NCI-H774 (cell line): Measurements from ENCODE around the gene SLBP.

ENCODE experiments used
- DNase-seq: peaks from one replicate; lab custom pipeline; 2025; lab: John Stamatoyannopoulos, UW

The SLBP gene

GRCh38 chr4:1748465-1748995 lies 36.4 kb upstream of the SLBP start:
- DNase-seq = peak; percentile 49

GRCh38 chr4:1747603-1747967 lies 35.5 kb upstream of the SLBP start:
- DNase-seq = no peak

GRCh38 chr4:1746919-1747602 lies 34.9 kb upstream of the SLBP start:
- DNase-seq = no peak

GRCh38 chr4:1746265-1746691 lies 34.2 kb upstream of the SLBP start:
- DNase-seq = peak; percentile 21

- DNase-seq = no peak
Measured at GRCh38 chr4:1745697-1746096, 33.6 kb upstream of the SLBP start.

DNA sequence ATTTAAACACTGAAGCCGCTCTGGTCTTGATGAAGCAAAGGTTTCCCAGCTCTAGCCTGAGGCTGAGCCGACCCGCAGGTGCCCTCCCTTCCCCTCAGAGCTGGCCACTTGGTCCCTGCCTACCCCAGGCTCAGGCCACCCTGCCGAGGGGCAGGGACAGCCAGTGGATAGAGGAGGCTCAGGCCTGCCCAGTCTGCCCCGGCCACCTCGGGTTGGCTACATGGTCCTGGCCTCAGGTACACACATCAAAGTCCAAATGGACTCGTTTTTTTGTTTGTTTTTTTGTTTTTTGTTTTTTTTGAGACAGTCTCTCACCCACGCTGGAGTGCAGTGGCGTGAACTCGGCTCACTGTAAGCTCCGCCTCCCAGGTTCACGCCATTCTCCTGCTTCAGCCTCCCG lies 33.0 kb upstream of the SLBP start:
- no peak for DNase-seq

- no peak for DNase-seq
Measured at GRCh38 chr4:1744552-1744951, 32.4 kb upstream of the SLBP start.

DNA sequence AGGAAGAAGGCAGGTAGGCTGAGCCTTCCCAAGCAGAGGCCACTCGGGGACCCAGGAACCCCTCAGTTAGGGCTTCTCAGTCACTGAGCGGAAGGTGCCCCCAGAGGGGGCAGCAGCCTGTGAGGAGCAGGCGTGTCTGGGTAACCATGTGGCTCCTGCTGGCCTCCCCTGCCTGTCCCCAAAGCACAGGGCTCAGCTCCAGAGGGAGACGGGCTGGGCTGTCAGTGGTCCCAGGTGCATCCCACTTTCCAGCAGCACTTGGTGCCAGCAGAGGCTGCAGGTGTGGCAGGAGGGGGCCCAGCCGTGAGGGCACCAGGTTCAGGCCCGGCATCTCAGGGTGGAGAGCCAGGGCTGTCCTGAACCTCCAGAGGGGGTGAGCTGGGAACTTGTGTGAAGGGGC lies 31.9 kb upstream of the SLBP start:
- no peak for DNase-seq

GRCh38 chr4:1743551-1743950 lies 31.4 kb upstream of the SLBP start:
- no peak for DNase-seq

GRCh38 chr4:1741208-1741607 lies 29.1 kb upstream of the SLBP start:
- no peak for DNase-seq

DNA sequence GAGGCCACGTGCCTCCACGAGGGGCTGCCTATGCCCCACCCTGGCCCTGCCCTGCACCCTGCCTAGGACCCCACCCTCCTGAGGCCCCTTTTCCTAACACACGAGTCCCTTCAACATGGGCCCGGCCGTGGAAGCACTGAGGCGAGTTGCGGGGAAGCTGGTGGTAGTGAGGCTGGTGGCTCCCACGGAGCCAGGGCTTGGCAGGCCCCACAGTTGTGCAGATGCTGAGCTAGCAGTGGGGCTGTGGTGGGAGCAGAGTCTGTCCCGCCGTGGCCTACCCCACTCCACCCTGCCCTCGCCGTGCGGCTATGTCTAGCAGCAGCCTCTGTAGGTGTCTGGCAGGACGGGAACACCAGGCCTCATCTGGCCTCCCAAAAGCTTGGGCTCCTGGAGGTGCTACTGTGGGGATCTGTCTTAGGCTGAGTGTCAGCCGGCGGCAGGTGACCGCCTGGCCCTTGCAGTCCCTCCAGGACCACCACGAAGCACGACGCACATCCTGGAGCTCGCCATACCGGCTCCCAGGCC lies 28.0 kb upstream of the SLBP start:
- DNase-seq = no peak

DNA sequence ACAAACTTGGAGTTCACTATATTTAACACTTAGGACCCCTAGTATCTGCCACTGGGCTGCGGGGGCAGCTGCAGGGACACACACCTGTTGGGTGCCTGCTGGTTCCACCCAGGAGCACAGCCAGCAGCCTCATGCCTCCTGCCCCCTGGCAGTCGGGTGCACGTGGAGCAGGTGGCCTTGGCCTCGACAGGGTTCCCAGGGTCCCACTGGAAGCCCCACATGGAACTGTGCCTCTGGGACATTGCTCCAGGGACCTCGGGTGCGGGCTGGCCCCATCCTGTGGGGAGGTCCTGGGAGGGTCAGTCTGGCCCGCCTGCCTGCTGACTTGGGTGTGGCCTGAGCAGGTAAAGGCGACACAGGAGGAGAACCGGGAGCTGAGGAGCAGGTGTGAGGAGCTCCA lies 27.2 kb upstream of the SLBP start:
- no peak for DNase-seq

GRCh38 chr4:1738410-1738809 lies 26.3 kb upstream of the SLBP start:
- no peak for DNase-seq

GRCh38 chr4:1737666-1738065 lies 25.5 kb upstream of the SLBP start:
- DNase-seq = no peak

- no peak for DNase-seq
Measured at GRCh38 chr4:1736812-1737211, 24.7 kb upstream of the SLBP start.

DNA sequence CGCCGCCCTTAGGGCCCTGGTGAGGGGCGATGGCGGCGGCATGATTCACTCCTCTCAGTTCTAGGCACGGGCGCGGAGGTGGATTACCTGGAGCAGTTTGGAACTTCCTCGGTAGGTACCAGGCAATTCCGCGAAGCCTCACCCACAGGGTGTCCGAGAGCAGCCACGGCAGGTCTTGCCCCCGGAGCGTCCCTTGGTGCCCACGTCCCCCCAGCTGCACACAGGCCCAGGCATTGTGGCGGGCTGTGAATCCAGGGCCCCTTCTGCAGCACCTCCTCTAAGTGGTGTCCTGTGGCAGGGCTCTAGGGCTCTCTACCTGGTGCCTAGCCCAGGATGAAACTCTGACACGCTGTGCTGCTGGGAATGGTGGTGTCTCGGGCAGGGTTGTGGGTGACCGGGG lies 23.1 kb upstream of the SLBP start:
- no peak for DNase-seq

GRCh38 chr4:1732911-1733310 lies 20.8 kb upstream of the SLBP start:
- no peak for DNase-seq

- DNase-seq = no peak
Measured at GRCh38 chr4:1731180-1731579, 19.1 kb upstream of the SLBP start.

- no peak for DNase-seq
Measured at GRCh38 chr4:1730532-1731135, 18.5 kb upstream of the SLBP start.

GRCh38 chr4:1728061-1728980 lies 16.2 kb upstream of the SLBP start:
- DNase-seq = no peak

DNA sequence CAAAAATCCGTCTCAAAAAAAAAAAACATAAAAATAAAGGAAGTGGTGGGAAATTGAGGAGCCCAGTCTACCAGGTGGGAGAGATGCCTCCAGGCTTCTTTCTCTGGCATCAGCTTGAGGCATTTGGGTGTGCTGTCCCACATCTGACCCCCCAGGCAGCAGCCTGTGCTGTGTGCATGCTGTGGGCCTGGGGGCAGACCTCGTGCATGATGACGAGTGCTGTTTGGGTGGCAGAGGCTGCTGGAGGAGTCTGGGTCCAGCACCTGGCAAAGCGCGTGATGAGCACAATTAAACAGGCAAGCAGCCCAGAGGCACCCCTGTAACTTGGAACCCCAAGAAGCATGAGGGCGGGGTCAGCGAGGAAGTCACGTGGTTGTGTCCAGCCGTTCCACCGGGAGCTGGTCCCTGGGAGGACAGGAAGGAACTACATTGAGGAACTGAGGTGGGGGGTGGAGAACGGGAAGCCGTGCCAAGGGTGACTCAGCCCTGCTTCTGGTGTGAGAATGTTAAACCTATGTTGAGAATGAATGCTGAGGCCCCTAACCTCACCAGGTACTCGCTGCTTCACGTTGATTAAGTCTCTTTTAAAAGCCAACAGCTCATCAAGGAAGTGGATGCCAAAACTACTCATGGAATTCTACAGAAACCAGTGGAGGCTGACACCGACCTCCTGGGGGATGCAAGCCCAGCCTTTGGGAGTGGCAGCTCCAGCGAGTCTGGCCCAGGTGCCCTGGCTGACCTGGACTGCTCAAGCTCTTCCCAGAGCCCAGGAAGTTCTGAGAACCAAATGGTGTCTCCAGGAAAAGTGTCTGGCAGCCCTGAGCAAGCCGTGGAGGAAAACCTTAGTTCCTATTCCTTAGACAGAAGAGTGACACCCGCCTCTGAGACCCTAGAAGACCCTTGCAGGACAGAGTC lies 15.3 kb upstream of the SLBP start:
- no peak for DNase-seq
